Endothelial cell of umbilical vein (primary cell): ENCODE measurements around the gene CFAP77.

Experiments
- EZH2 ChIP-seq: IDR thresholded peaks from 2 replicates; pipeline ENCODE4 v1.6.1; 2012; ENCODE audit warnings: borderline replicate concordance, low read depth, mild to moderate bottlenecking, moderate library complexity, low read length, inconsistent platforms; ENCODE audit not compliant: severe bottlenecking
- FOS ChIP-seq: IDR thresholded peaks from 2 replicates; pipeline ENCODE4 v1.6.1; 2011; ENCODE audit warnings: mild to moderate bottlenecking, low read length, moderate library complexity, borderline replicate concordance; ENCODE audit not compliant: insufficient read depth
- JUN ChIP-seq: IDR thresholded peaks from 2 replicates; pipeline ENCODE4 v1.6.1; 2011; ENCODE audit warnings: borderline replicate concordance, low read depth; ENCODE audit not compliant: insufficient read length, insufficient read depth
- MAX ChIP-seq: IDR thresholded peaks from 2 replicates; pipeline ENCODE4 v1.6.1; 2011; ENCODE audit not compliant: insufficient read depth, insufficient read length
- MYC ChIP-seq: IDR thresholded peaks from one replicate; pipeline ENCODE4 v1.6.1; 2011; ENCODE audit warnings: mild to moderate bottlenecking, low read depth, low read length
- POLR2A ChIP-seq: IDR thresholded peaks from 2 replicates; pipeline ENCODE4 v1.6.1; 2012; ENCODE audit warnings: low read depth, mild to moderate bottlenecking, control low read depth, low read length
- POLR2AphosphoS5 ChIP-seq: IDR thresholded peaks from 2 replicates; pipeline ENCODE4 v1.6.1; 2012; ENCODE audit warnings: low read depth, mild to moderate bottlenecking, control low read depth, low read length, moderate library complexity; ENCODE audit not compliant: insufficient read depth
- TF ChIP-seq, protein P1 (sequence below), 2 donors: IDR thresholded peaks; 1 replicate in 1 of 2; 2 replicates in 1 of 2; pipeline ENCODE4 v1.5.1; 2011; ENCODE audit warnings: low read length in 2 of 2, mild to moderate bottlenecking in 2 of 2, moderate library complexity in 2 of 2, control low read depth in 1 of 2, inconsistent platforms in 1 of 2, low read depth in 1 of 2; ENCODE audit not compliant: insufficient read depth in 1 of 2; ENCODE audit errors: extremely low read depth in 1 of 2

DNA sequence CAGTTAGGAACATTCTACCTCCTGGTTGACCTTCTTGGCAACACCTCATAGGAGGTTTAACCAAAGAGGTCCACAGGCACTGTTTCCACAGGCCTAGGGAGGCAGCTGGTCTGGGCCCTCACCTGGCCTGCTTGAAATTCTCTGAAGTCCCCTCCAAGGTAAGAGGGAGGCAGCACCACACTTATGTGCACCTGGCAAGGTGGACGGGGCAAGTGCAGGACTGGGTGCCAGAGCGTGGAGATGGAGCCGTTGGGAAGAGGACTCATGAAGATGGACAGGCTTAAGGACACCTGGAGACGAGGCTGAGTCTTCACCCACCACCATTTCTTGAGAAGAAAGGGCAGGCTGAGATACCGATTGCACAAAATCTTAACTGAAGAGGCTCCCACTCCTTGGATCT is 165.8 kb downstream of the CFAP77 start:
- TF ChIP-seq, protein P1, sequence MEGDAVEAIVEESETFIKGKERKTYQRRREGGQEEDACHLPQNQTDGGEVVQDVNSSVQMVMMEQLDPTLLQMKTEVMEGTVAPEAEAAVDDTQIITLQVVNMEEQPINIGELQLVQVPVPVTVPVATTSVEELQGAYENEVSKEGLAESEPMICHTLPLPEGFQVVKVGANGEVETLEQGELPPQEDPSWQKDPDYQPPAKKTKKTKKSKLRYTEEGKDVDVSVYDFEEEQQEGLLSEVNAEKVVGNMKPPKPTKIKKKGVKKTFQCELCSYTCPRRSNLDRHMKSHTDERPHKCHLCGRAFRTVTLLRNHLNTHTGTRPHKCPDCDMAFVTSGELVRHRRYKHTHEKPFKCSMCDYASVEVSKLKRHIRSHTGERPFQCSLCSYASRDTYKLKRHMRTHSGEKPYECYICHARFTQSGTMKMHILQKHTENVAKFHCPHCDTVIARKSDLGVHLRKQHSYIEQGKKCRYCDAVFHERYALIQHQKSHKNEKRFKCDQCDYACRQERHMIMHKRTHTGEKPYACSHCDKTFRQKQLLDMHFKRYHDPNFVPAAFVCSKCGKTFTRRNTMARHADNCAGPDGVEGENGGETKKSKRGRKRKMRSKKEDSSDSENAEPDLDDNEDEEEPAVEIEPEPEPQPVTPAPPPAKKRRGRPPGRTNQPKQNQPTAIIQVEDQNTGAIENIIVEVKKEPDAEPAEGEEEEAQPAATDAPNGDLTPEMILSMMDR (IDR thresholded peaks at IDR 0.05; ENCODE audit: extremely low read depth in 1 of 2, insufficient read depth in 1 of 2, low read depth in 1 of 2, low read length in 2 of 2) = no peak
- no peak for TF ChIP-seq POLR2A
- TF ChIP-seq JUN = no peak
- no peak for TF ChIP-seq POLR2AphosphoS5
- TF ChIP-seq MAX = no peak
- no peak for TF ChIP-seq EZH2
- no peak for TF ChIP-seq MYC
- no peak for TF ChIP-seq FOS
